Measurements from ENCODE around the gene CHCHD10. TPM values are rescaled to one million over a fixed set of nuclear protein-coding genes. Genes with fewer than 3 reads are reported as not detected.

The CHCHD10 gene
- total RNA-seq, 1 experiment from 2014 or later, result 198 TPM

- TF ChIP-seq OVOL2 (CRISPR knock-in tag; IDR thresholded peaks at IDR 0.05; ENCODE audit: borderline replicate concordance) (no peak), FOXJ3 (CRISPR knock-in tag; IDR thresholded peaks at IDR 0.05; ENCODE audit: borderline replicate concordance) (no peak), ELF4 (CRISPR knock-in tag; IDR thresholded peaks at IDR 0.05; ENCODE audit: low read depth) (no peak), IRF1 (CRISPR knock-in tag; IDR thresholded peaks at IDR 0.05) (no peak), MYBL2 (CRISPR knock-in tag; IDR thresholded peaks at IDR 0.05) (no peak), KAT7 (CRISPR knock-in tag; IDR thresholded peaks at IDR 0.05; ENCODE audit: borderline replicate concordance) (no peak), ZNF425 (CRISPR knock-in tag; conservative IDR thresholded peaks at IDR 0.05) (no peak), PRDM15 (CRISPR knock-in tag; IDR thresholded peaks at IDR 0.05) (no peak), NR2C2 (CRISPR knock-in tag; IDR thresholded peaks at IDR 0.05) (no peak), AR (CRISPR knock-in tag; IDR thresholded peaks at IDR 0.05) (no peak)
These were observed 13.3 kb upstream of the CHCHD10 start (continued) for GRCh38 chr22:23781065-23781464.

GRCh38 chr22:23780146-23780748 lies 12.5 kb upstream of the CHCHD10 start:
- Mint-ChIP-seq H3K27me3 (ENCODE audit: low read depth) (peaks cover 1% of the 10 kb centered on the region), H3K4me3 (no peak overlapping the region), H3K36me3 (no peaks in the 10 kb centered on the region), H3K4me1 (no peaks in the 10 kb centered on the region), H3K27ac (no peak overlapping the region), H3K9me3 (no peaks in the 10 kb centered on the region)
- POLR2A ChIA-PET, result no interaction called here
- CTCF ChIA-PET, result interaction anchor here (0.6 to 1.7 kb wide), 3 partner anchors 70 to 114 kb away, joined by 3 to 5 read pairs (median 4); partner anchors contain the start of gene MIF
- ATAC-seq, result no peak
- no peak for DNase-seq (ENCODE audit: low spot score)
- no peak for TF ChIP-seq ZBTB43 (CRISPR knock-in tag; IDR thresholded peaks at IDR 0.05)
- no peak for TF ChIP-seq ESRRA (CRISPR knock-in tag; IDR thresholded peaks at IDR 0.05; ENCODE audit: borderline replicate concordance)
- no peak for TF ChIP-seq TCF7 (CRISPR knock-in tag; IDR thresholded peaks at IDR 0.05; ENCODE audit: low read depth)
- no peak for TF ChIP-seq ATF3 (CRISPR knock-in tag; conservative IDR thresholded peaks at IDR 0.05)
- TF ChIP-seq GRHL2 (CRISPR knock-in tag; IDR thresholded peaks at IDR 0.05; ENCODE audit: insufficient replicate concordance, severe bottlenecking), result no peak
- no peak for TF ChIP-seq CREB1 (CRISPR knock-in tag; IDR thresholded peaks at IDR 0.05)
- TF ChIP-seq ATF2 (CRISPR knock-in tag; IDR thresholded peaks at IDR 0.05; ENCODE audit: borderline replicate concordance, low read depth), result no peak
- TF ChIP-seq MAX (CRISPR knock-in tag; IDR thresholded peaks at IDR 0.05), result no peak
- TF ChIP-seq CDX4 (CRISPR knock-in tag; IDR thresholded peaks at IDR 0.05; ENCODE audit: borderline replicate concordance), result no peak
- no peak for TF ChIP-seq PREB (CRISPR knock-in tag; IDR thresholded peaks at IDR 0.05; ENCODE audit: borderline replicate concordance)
